H1 (cell line): Measurements from ENCODE around the gene ZFAND3. TPM values are rescaled to one million over a fixed set of nuclear protein-coding genes. Genes with fewer than 3 reads are reported as not detected.

ENCODE experiments used
- CTCF ChIA-PET: fragments of 300-600 bp; sonication (Branson Sonifier 250); formaldehyde crosslinking; loops from one replicate; lab custom pipeline; 2021; ENCODE audit not compliant: partially characterized antibody; lab: Charles Lee
- POLR2A ChIA-PET: fragments of 300-600 bp; sonication (Branson Sonifier 250); formaldehyde crosslinking; loops from one replicate; lab custom pipeline; 2021; ENCODE audit warnings: inconsistent platforms; ENCODE audit not compliant: partially characterized antibody; lab: Charles Lee
- DNase-seq, 2 experiments: peaks; one replicate each; pipeline versions ENCODE4 v3.0.0 to v3.0.0-alpha.2; 2010 to 2022; ENCODE audit warnings: low spot score in 2 of 2, low read depth in 1 of 2, mixed read lengths in 1 of 2
- FAIRE-seq: peaks from 2 replicates; lab custom pipeline; 2011; peaks lifted over from hg19 to GRCh38; lab: Jason Lieb, UNC
- H2AFZ ChIP-seq: 2 replicates; pipeline ENCODE4 v1.8.1; 2012; ENCODE audit warnings: low read length, inconsistent platforms
- H2AK5ac ChIP-seq: 2 replicates; pipeline ENCODE4 v1.6.1; 2013; ENCODE audit warnings: low read depth, low read length
- H2BK120ac ChIP-seq: replicated peaks from 2 replicates; pipeline ENCODE3; 2013; ENCODE audit warnings: low read depth, low read length, inconsistent platforms
- H2BK12ac ChIP-seq: 2 replicates; pipeline ENCODE4 v1.6.1; 2013; ENCODE audit warnings: low read depth, low read length
- H2BK15ac ChIP-seq: 2 replicates; pipeline ENCODE4 v1.6.1; 2013; ENCODE audit warnings: low read length
- H2BK20ac ChIP-seq: 2 replicates; pipeline ENCODE4 v1.6.1; 2013; ENCODE audit warnings: low read length
- H2BK5ac ChIP-seq: 2 replicates; pipeline ENCODE4 v1.6.1; 2013; ENCODE audit warnings: low read depth, low read length
- H3K14ac ChIP-seq: 2 replicates; pipeline ENCODE4 v1.6.1; 2013; ENCODE audit warnings: inconsistent platforms; ENCODE audit not compliant: insufficient read length
- H3K18ac ChIP-seq: 2 replicates; pipeline ENCODE4 v1.6.1; 2013; ENCODE audit warnings: low read length; ENCODE audit errors: extremely low read depth
- H3K23ac ChIP-seq: 2 replicates; pipeline ENCODE4 v1.6.1; 2013; ENCODE audit warnings: inconsistent platforms; ENCODE audit not compliant: insufficient read length
- H3K23me2 ChIP-seq: 2 replicates; pipeline ENCODE4 v1.6.1; 2013; ENCODE audit warnings: low read depth, low read length
- H3K27ac ChIP-seq: 2 replicates; pipeline ENCODE4 v1.6.1; 2011; ENCODE audit warnings: low read depth, low read length, inconsistent platforms
- H3K27me3 ChIP-seq, 4 experiments: replicated peaks in 1 of 4; 1 replicate in 1 of 4; 2 replicates in 3 of 4; pipeline versions ENCODE4 v1.6.1 to v1.8.1; 2011 to 2013; ENCODE audit warnings: low read length in 3 of 4, mild to moderate bottlenecking in 3 of 4, inconsistent platforms in 2 of 4, mixed read lengths in 2 of 4, moderate library complexity in 1 of 4; ENCODE audit not compliant: control insufficient read depth in 3 of 4, insufficient read depth in 3 of 4; ENCODE audit errors: extremely low read depth in 1 of 4
- H3K36me3 ChIP-seq, 4 experiments: 2 replicates each; pipeline versions ENCODE4 v1.6.1 to v1.8.1; 2011 to 2013; ENCODE audit warnings: mild to moderate bottlenecking in 4 of 4, low read length in 3 of 4, moderate library complexity in 2 of 4, control low read depth in 1 of 4, inconsistent platforms in 1 of 4; ENCODE audit not compliant: insufficient read depth in 4 of 4, control insufficient read depth in 2 of 4
- H3K4ac ChIP-seq: replicated peaks from 2 replicates; pipeline ENCODE3; 2013; ENCODE audit warnings: low read length, low read depth, mixed read lengths, inconsistent platforms; ENCODE audit not compliant: insufficient read length
- H3K4me1 ChIP-seq, 4 experiments: replicated peaks in 1 of 4; 1 replicate in 1 of 4; 2 replicates in 3 of 4; pipeline versions ENCODE4 v1.6.1 to v1.8.1; 2011 to 2013; ENCODE audit warnings: low read length in 3 of 4, inconsistent platforms in 2 of 4, mixed read lengths in 1 of 4; ENCODE audit not compliant: insufficient read depth in 4 of 4, control insufficient read depth in 3 of 4
- H3K4me2 ChIP-seq, 2 experiments: 2 replicates each; pipeline versions ENCODE4 v1.6.1 to v1.8.1; 2011 to 2013; ENCODE audit warnings: low read depth in 2 of 2, low read length in 2 of 2, control low read depth in 1 of 2, inconsistent platforms in 1 of 2, mild to moderate bottlenecking in 1 of 2; ENCODE audit not compliant: insufficient read depth in 1 of 2
- H3K4me3 ChIP-seq, 4 experiments: fragments of 200-600, 300-600 bp in 1 of 4; sonication (generic), shearing (Covaris generic), sonication (Bioruptor Twin) in 1 of 4; 2 replicates each; pipeline versions ENCODE4 v1.5.1 to v1.8.1; 2011 to 2016; ENCODE audit warnings: low read length in 4 of 4, low read depth in 3 of 4, control low read depth in 2 of 4, inconsistent platforms in 2 of 4, mild to moderate bottlenecking in 2 of 4, mixed read lengths in 1 of 4, moderate library complexity in 1 of 4; ENCODE audit not compliant: insufficient read depth in 2 of 4; ENCODE audit errors: extremely low read depth in 1 of 4
- H3K56ac ChIP-seq: replicated peaks from 2 replicates; pipeline ENCODE3; 2013; ENCODE audit warnings: low read depth, mild to moderate bottlenecking, mixed read lengths, low read length, inconsistent platforms; ENCODE audit not compliant: insufficient read length
- H3K79me1 ChIP-seq: 2 replicates; pipeline ENCODE4 v1.6.1; 2013; ENCODE audit warnings: low read depth, low read length, control low read depth
- H3K79me2 ChIP-seq, 2 experiments: 2 replicates each; pipeline versions ENCODE4 v1.6.1 to v1.8.1; 2012 to 2013; ENCODE audit warnings: low read length in 2 of 2, mild to moderate bottlenecking in 2 of 2, inconsistent platforms in 1 of 2; ENCODE audit not compliant: insufficient read depth in 2 of 2, control insufficient read depth in 1 of 2
- H3K9ac ChIP-seq, 4 experiments: replicated peaks in 1 of 4; 1 replicate in 1 of 4; 2 replicates in 3 of 4; pipeline versions ENCODE4 v1.6.1 to v1.8.1; 2011 to 2013; ENCODE audit warnings: low read depth in 3 of 4, low read length in 3 of 4, control low read depth in 2 of 4, mild to moderate bottlenecking in 2 of 4, moderate library complexity in 2 of 4, inconsistent platforms in 1 of 4; ENCODE audit errors: extremely low read depth in 1 of 4
- H3K9me3 ChIP-seq, 2 experiments: 2 replicates each; pipeline versions ENCODE4 v1.6.1 to v1.8.1; 2012 to 2013; ENCODE audit warnings: mild to moderate bottlenecking in 2 of 2, moderate library complexity in 2 of 2, control low read depth in 1 of 2, inconsistent platforms in 1 of 2, low read depth in 1 of 2, low read length in 1 of 2, mixed read lengths in 1 of 2; ENCODE audit not compliant: insufficient read depth in 2 of 2
- H4K20me1 ChIP-seq, 2 experiments: replicated peaks in 1 of 2; 2 replicates each; pipeline versions ENCODE3 to v1.8.1; 2011 to 2013; ENCODE audit warnings: inconsistent platforms in 2 of 2, low read length in 2 of 2, mild to moderate bottlenecking in 1 of 2; ENCODE audit not compliant: insufficient read depth in 2 of 2, control insufficient read depth in 1 of 2
- H4K5ac ChIP-seq: 2 replicates; pipeline ENCODE4 v1.6.1; 2013; ENCODE audit warnings: low read length, low read depth, mixed read lengths, inconsistent platforms; ENCODE audit not compliant: insufficient read length
- H4K8ac ChIP-seq: 2 replicates; pipeline ENCODE4 v1.8.0; 2013; ENCODE audit warnings: mild to moderate bottlenecking, moderate library complexity, low read length, inconsistent platforms; ENCODE audit not compliant: insufficient read depth; ENCODE audit errors: extremely low read depth
- H4K91ac ChIP-seq: replicated peaks from 2 replicates; pipeline ENCODE3; 2013; ENCODE audit warnings: low read length, mixed read lengths, inconsistent platforms; ENCODE audit not compliant: insufficient read length
- CHD2 ChIP-seq: IDR thresholded peaks from 2 replicates; pipeline ENCODE4 v1.6.1; 2012; ENCODE audit warnings: low read length, improper control_type of control experiment
- EGR1 ChIP-seq: IDR thresholded peaks from 2 replicates; pipeline ENCODE4 v1.6.1; 2011; ENCODE audit warnings: low read depth, low read length, borderline replicate concordance
- EP300 ChIP-seq, 2 experiments: IDR thresholded peaks; 1 replicate in 1 of 2; 2 replicates in 1 of 2; pipeline ENCODE4 v1.6.1; 2011 to 2012; ENCODE audit warnings: low read depth in 2 of 2, low read length in 2 of 2, mild to moderate bottlenecking in 2 of 2, borderline replicate concordance in 1 of 2, inconsistent platforms in 1 of 2, moderate library complexity in 1 of 2
- JUND ChIP-seq: IDR thresholded peaks from 2 replicates; pipeline ENCODE4 v1.6.1; 2011; ENCODE audit warnings: mild to moderate bottlenecking, improper control_type of control experiment, low read length
- MAX ChIP-seq: IDR thresholded peaks from 2 replicates; pipeline ENCODE4 v1.6.1; 2012; ENCODE audit warnings: inconsistent platforms
- NRF1 ChIP-seq: IDR thresholded peaks from 2 replicates; pipeline ENCODE4 v1.6.1; 2011; ENCODE audit warnings: mild to moderate bottlenecking, low read depth, low read length, improper control_type of control experiment
- RFX5 ChIP-seq: IDR thresholded peaks from 2 replicates; pipeline ENCODE4 v1.6.1; 2011; ENCODE audit warnings: low read depth, low read length, improper control_type of control experiment, borderline replicate concordance
- TAF1 ChIP-seq: IDR thresholded peaks from 2 replicates; pipeline ENCODE4 v1.6.1; 2011; ENCODE audit warnings: mild to moderate bottlenecking, low read depth, low read length
- YY1 ChIP-seq: IDR thresholded peaks from 2 replicates; pipeline ENCODE4 v1.6.1; 2011; ENCODE audit warnings: low read depth, mild to moderate bottlenecking, low read length
- ZNF274 ChIP-seq: IDR thresholded peaks from 2 replicates; pipeline ENCODE4 v1.7.0; 2012; ENCODE audit warnings: low read length, borderline replicate concordance; ENCODE audit errors: extremely low read depth
- WGBS, 2 experiments: shearing (Covaris generic) in 1 of 2; methylation state at CpG; one replicate each; pipeline versions ENCODE4 v1.1.6 to v1.1.7; 2013 to 2015; ENCODE audit warnings: low lambda C conversion rate in 2 of 2, mixed read lengths in 2 of 2, inconsistent platforms in 1 of 2, low coverage in 1 of 2, missing lambda C conversion rate in 1 of 2; ENCODE audit not compliant: insufficient replicate concordance in 2 of 2, insufficient coverage in 1 of 2, insufficient read length in 1 of 2; ENCODE audit errors: extremely low coverage in 1 of 2, missing lambda C conversion rate in 1 of 2; 5-methylcytosine and 5-hydroxymethylcytosine counted together
- polyA plus RNA-seq, 7 experiments: library from polyadenylated mRNA; depleted of rRNA in 3 of 7; stranded (reverse) in 5 of 7; unstranded in 2 of 7; fragments of >200 nt in 5 of 7; fragments of 200-250 nt in 2 of 7; gene quantifications; 1 replicate in 5 of 7; 2 replicates in 1 of 7; 4 replicates in 1 of 7; pipeline versions ENCODE4 v1.2.1 to v1.2.3, GENCODE V29; 2011 to 2013; ENCODE audit warnings: missing spikeins in 2 of 7, mixed read lengths in 2 of 7
- total RNA-seq: library from RNA; stranded (reverse); fragmentation: NEBNext Ultra II Directional; extraction: Animal tissue kit (Norgen Biotek cat#: 25700); gene quantifications from 2 replicates; pipeline ENCODE4 v1.2.1, GENCODE V29; 2021

Gene ZFAND3
- total and polyA plus RNA-seq, 2 of the 8 experiments (the other 6 are each of a cell fraction or from before 2014, with no cell fraction given), result 13.0 to 51.3 TPM

GRCh38 chr6:38110481-38110971 lies 291.0 kb downstream of the ZFAND3 start:
- CTCF ChIA-PET, result interaction anchor here (1.2 to 1.4 kb wide), 2 partner anchors 11 to 336 kb away, joined by 3 to 4 read pairs; no protein-coding TSS in a partner anchor

More at GRCh38 chr6:38110481-38110971, 291.0 kb downstream of the ZFAND3 start:
- H2AK5ac ChIP-seq, result no peak overlapping the region
- H3K18ac ChIP-seq, result no peak overlapping the region
- H3K27me3 ChIP-seq, result no peaks in the 10 kb centered on the region
- no peak overlapping the region for H4K8ac ChIP-seq
- DNase-seq, result no peak
- no peak overlapping the region for H3K9ac ChIP-seq
- H3K4me3 ChIP-seq, result no peak overlapping the region
- no peak overlapping the region for H3K56ac ChIP-seq
- H3K23ac ChIP-seq, result no peak overlapping the region
- no peaks in the 10 kb centered on the region for H3K79me1 ChIP-seq
- H2BK12ac ChIP-seq, result no peak overlapping the region
- no peak overlapping the region for H2BK120ac ChIP-seq
- no peaks in the 10 kb centered on the region for H3K79me2 ChIP-seq
- H3K4ac ChIP-seq, result no peak overlapping the region
- no peak overlapping the region for H4K91ac ChIP-seq
- FAIRE-seq, result no peak
- no peak overlapping the region for H2AFZ ChIP-seq
- no peaks in the 10 kb centered on the region for H3K23me2 ChIP-seq
- no peak overlapping the region for H3K14ac ChIP-seq
- no peak overlapping the region for H2BK20ac ChIP-seq
- H3K27ac ChIP-seq, result no peak overlapping the region
- POLR2A ChIA-PET, result no interaction called here
- TF ChIP-seq TAF1 (no peak), EP300 (IDR thresholded peaks at IDR 0.05; ENCODE audit: borderline replicate concordance in 1 of 2, low read depth in 2 of 2, low read length in 2 of 2) (no peak), EGR1 (no peak), CHD2 (no peak), YY1 (no peak), NRF1 (no peak), ZNF274 (no peak), MAX (no peak), RFX5 (no peak), JUND (no peak)
- no peak overlapping the region for H2BK15ac ChIP-seq
- WGBS, 2 experiments, result 83% methylated on average over 8 of the region's 8 CpGs; no CpG with 5 or more reads in 1 of the 2 experiments
- no peak overlapping the region for H3K4me2 ChIP-seq
- no peaks in the 10 kb centered on the region; a peak in 1 of 7 replicates for H3K4me1 ChIP-seq
- H4K20me1 ChIP-seq, result peaks cover 0 to 2% of the 10 kb centered on the region in 2 experiments
- no peaks in the 10 kb centered on the region for H3K36me3 ChIP-seq
- no peaks in the 10 kb centered on the region for H3K9me3 ChIP-seq
- H2BK5ac ChIP-seq, result no peak overlapping the region
- no peak overlapping the region for H4K5ac ChIP-seq
